Dendritic cell treated with granulocyte-macrophage colony-stimulating factor and Interleukin-4, amounts not matched to agents 40 ng/mL and 50 ng/mL, for 4 days (primary cell): Measurements from ENCODE around the gene CARD11.

Experiments
- H3K27ac Mint-ChIP-seq: one replicate; pipeline ENCODE4 v1.8.0; 2022; ENCODE audit warnings: mild to moderate bottlenecking, mixed read lengths
- H3K27me3 Mint-ChIP-seq: one replicate; pipeline ENCODE4 v1.8.0; 2022; ENCODE audit warnings: mild to moderate bottlenecking, mixed read lengths
- H3K36me3 Mint-ChIP-seq: one replicate; pipeline ENCODE4 v1.8.0; 2022; ENCODE audit warnings: low read depth, mixed read lengths
- H3K4me1 Mint-ChIP-seq: one replicate; pipeline ENCODE4 v1.8.0; 2022; ENCODE audit warnings: low read depth, mixed read lengths
- H3K4me3 Mint-ChIP-seq: one replicate; pipeline ENCODE4 v1.8.0; 2022; ENCODE audit warnings: mild to moderate bottlenecking, moderate library complexity, mixed read lengths
- H3K9me3 Mint-ChIP-seq: one replicate; pipeline ENCODE4 v1.8.0; 2022; ENCODE audit warnings: mixed read lengths
- intact Hi-C: fragments of 100-400 bp; cut with micrococcal nuclease; formaldehyde crosslinking; loops from one replicate; pipeline ENCODE4 v1.15.0; 2022

Gene CARD11

DNA sequence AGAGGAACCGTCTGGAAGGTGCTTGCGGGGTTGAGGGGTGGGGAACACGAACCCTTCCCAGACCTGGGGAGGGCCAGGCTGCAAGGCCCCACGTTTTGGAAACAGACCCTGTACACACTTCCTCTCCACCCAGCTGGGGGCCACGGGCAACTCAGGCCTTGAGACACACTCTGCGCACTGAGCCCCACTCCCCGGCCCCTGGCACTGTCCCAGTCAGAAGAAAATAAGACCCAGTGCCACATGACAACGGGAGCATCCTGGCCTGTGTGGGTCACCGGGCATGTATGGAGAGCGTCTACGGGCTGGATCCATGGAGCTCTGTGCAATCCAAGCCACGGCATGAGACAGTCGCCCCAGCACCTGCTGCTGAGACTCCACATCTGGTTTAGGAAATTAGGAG is 63.7 kb downstream of the CARD11 start:
- Mint-ChIP-seq H3K36me3 (no peaks in the 10 kb centered on the region), H3K4me3 (peak overlapping the region; percentile 2), H3K4me1 (peaks cover 45% of the 10 kb centered on the region), H3K27ac (peak overlapping the region; percentile 47), H3K9me3 (peaks cover 9% of the 10 kb centered on the region), H3K27me3 (peaks cover 62% of the 10 kb centered on the region)
- intact Hi-C loops = loop anchor here (10.0 kb wide), 1 partner anchor 45 kb away; no protein-coding TSS in a partner anchor

DNA sequence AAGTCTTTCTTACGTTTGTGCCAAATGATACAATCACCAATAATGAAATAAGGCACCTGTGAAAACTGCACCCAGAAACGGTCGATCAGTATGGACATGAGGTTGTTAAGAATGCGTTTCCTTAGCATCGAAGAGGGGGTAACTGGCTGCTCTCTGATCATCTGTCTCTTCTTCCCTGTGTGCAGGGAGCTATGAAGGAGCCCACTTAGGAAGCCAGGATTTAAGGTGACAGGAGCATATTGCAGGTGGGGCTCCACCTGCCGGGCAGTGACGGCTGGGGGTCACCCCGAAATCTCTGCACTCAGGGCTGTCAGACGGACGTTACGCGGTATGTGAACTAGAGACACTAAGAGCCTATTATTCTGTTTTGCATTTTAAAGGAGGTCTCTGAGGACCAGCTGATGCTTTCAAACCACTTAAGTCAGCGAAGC is 64.5 kb downstream of the CARD11 start:
- intact Hi-C loops = no loop called here
- H3K27ac Mint-ChIP-seq = peak overlapping the region; percentile 12
- no peaks in the 10 kb centered on the region for H3K36me3 Mint-ChIP-seq
- H3K9me3 Mint-ChIP-seq = peaks cover 9% of the 10 kb centered on the region
- H3K27me3 Mint-ChIP-seq = peaks cover 62% of the 10 kb centered on the region
- H3K4me1 Mint-ChIP-seq = peaks cover 45% of the 10 kb centered on the region
- no peak overlapping the region for H3K4me3 Mint-ChIP-seq

DNA sequence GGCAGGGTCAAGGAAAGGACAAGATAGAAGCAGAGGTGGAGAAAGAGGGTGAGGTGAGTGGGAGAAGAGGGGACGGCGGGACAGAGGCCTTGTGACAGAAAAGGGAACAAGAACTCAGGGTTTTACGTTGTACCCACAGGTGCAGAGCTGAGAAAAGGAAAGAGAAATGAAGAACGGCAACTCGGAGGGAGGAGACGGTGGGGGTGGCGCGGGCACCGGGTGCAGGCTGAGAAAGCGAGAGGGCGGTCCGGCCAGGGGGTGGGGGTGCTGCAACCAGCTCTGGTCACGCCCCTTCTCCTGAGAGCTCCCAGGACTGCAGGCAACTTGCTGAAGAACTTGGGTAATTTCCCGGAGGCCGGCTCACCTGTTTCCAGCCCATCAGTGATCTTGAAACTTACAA is 65.3 kb downstream of the CARD11 start:
- Mint-ChIP-seq H3K9me3 (peaks cover 9% of the 10 kb centered on the region), H3K4me3 (no peak overlapping the region), H3K36me3 (no peaks in the 10 kb centered on the region), H3K4me1 (peaks cover 45% of the 10 kb centered on the region), H3K27me3 (peaks cover 62% of the 10 kb centered on the region), H3K27ac (no peak overlapping the region)
- intact Hi-C loops = no loop called here

DNA sequence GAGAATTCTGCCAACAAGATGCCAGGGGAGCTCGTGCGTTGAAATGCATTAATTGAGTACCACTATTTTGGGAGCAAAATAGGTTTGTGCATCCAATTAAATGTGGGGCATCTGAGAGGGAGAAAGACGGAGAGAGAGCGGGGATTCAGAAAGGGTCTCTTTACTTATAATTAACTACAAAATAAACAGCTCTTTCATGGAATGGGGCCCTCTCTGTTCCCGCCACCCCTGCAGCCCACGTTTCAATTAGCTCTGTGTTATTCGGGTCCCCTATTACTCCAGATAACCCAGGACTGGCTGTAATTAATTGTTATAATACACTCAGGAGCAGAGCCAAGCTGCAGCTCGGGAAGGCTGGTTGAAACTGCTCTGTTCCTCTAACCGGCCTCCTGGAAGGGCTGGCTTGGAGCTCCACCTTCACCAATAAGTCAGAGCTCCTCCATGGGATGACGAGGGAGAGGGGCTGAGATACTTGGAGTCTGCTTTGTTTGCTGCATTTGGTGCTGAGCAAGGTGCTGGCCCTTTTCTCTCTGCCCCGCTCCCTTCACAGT is 67.8 kb downstream of the CARD11 start:
- H3K27me3 Mint-ChIP-seq = peaks cover 47% of the 10 kb centered on the region
- intact Hi-C loops = no loop called here
- H3K27ac Mint-ChIP-seq = no peak overlapping the region
- H3K36me3 Mint-ChIP-seq = no peaks in the 10 kb centered on the region
- no peaks in the 10 kb centered on the region for H3K9me3 Mint-ChIP-seq
- peaks cover 29% of the 10 kb centered on the region for H3K4me1 Mint-ChIP-seq
- H3K4me3 Mint-ChIP-seq = no peak overlapping the region

DNA sequence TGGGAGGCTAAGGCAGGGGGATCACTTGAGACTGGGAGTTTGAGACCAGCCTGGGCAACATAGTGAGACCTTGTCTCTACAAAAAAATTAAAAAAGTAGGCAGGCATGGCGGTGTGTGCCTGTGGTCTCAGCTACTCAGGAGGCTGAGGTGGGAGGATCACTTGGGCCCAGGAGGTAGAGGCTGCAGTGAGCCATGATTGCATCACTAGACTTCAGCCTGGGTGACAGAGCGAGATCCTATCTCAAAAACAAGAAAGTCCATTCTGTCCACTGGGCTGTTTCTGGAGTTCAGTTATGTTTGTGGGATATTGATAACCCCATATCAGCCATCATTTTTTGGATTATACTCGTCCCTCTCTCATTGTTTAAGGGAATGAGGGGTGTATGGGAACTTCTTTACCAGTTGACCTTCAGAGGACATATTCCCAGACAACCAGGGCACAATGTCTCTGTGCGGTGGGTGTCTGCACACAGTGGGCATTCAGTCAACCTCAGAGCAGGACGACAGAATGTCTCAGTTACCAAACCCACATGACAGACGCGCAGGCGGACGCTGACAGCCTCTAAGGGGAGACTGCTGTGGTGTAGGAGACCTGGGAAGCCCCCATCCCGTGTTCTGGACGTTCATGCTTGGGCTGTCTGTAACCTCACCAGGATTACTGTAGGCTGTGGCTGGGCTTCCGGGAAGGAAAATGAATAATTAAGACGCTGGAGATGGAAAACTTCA is 69.4 kb downstream of the CARD11 start:
- Mint-ChIP-seq H3K9me3 (no peaks in the 10 kb centered on the region), H3K4me1 (peaks cover 12% of the 10 kb centered on the region), H3K36me3 (no peaks in the 10 kb centered on the region), H3K27me3 (peaks cover 31% of the 10 kb centered on the region), H3K27ac (no peak overlapping the region), H3K4me3 (no peak overlapping the region)
- intact Hi-C loops = no loop called here

DNA sequence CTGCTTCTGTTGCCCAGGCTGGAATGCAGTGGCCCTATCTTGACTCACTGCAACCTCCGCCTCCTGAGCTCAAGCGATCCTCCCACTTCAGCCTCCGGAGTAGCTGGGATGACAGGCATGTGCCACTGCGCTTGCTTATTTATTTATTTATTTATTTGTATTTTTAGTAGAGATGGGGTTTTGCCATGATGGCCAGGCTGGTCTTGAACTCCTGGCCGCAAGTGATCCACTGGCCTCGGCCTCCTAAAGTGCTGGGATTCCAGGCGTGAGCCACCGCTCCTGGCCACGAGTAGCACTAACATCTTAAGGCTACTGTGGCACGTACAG is 70.9 kb downstream of the CARD11 start:
- intact Hi-C loops = no loop called here
- no peaks in the 10 kb centered on the region for H3K9me3 Mint-ChIP-seq
- H3K36me3 Mint-ChIP-seq = no peaks in the 10 kb centered on the region
- no peak overlapping the region for H3K27ac Mint-ChIP-seq
- H3K4me1 Mint-ChIP-seq = no peaks in the 10 kb centered on the region
- peaks cover 16% of the 10 kb centered on the region for H3K27me3 Mint-ChIP-seq
- no peak overlapping the region for H3K4me3 Mint-ChIP-seq

DNA sequence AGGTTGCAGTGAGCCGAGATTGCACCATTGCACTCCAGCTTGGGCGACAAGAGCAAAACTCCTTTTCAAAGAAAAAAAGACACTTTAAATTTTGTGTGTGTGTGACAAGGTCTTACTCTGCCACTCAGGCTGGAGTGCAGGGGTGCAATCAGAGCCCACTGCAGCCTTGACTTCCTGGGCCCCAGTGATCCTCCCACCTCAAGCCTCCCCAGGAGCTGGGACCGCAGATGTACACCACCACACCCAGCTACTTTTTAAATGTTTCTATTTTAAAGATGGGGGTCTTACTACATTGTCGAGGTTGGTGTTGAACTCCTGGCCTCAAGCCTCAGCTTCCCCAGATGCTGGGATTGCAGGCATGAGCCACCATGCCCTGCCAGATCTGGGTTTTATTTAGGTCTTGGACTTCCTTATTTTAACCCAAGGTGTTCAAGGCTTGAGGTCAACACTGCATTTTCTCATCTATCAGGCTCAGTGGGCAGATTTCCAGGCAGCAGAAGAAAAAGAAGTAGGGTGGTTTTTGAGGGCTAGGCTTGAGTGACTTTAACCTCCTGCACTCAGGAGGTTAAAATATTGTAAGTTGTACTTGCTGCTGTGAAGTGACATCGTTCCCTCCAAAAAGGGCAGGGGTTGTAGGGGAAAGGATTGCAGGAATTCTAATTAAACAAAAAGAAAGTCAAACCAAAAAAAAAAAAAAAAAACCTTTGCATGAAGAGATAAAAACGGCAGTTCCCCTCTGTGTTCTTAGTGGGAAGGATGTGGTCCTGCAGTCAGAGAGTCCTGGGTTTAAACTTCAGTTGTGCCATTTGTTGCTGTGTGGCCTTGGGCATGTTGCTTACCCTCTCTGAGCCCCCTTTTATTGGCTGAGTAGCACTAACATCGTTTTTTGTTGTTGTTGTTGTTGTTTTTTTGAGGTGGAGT is 71.5 kb downstream of the CARD11 start:
- Mint-ChIP-seq H3K9me3 (no peaks in the 10 kb centered on the region), H3K4me3 (no peak overlapping the region), H3K36me3 (no peaks in the 10 kb centered on the region), H3K4me1 (no peaks in the 10 kb centered on the region), H3K27ac (no peak overlapping the region), H3K27me3 (peaks cover 10% of the 10 kb centered on the region)
- intact Hi-C loops = no loop called here

DNA sequence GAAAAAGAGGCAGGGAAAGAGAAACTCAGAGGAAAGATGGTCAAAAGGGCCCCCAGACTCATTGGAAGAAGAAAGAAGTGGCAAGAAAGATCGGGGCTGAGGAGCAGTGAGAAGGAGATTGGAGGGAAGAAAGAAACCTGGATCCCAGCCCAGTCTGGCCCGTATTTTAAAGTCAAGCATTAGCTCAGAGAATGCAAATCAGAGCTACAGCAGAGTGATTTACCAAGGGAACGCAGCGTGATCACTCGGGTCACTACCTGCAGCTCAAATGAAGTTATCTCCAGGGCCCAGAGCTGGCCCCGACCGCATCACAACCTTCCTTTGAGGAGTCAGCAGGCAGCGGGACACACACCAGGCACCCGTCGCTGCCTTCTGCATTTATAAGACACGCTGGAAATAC is 72.8 kb downstream of the CARD11 start:
- Mint-ChIP-seq H3K27ac (no peak overlapping the region), H3K9me3 (peaks cover 8% of the 10 kb centered on the region), H3K36me3 (no peaks in the 10 kb centered on the region), H3K27me3 (peaks cover 6% of the 10 kb centered on the region), H3K4me3 (no peak overlapping the region), H3K4me1 (no peaks in the 10 kb centered on the region)
- intact Hi-C loops = no loop called here

DNA sequence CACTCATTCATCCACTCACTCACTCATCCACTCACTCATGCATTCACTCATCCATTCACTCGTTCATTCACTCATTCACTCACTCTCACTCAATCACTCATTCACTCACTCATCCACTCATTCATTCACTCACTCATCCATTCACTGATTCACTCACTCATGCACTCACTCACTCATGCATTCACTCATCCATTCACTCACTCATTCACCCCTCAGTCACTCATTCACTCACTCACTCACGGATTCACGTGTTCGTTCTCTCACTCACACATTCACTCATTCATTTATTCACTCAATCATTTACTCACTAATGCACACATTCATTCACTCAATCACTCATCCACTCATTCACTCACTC is 73.4 kb downstream of the CARD11 start:
- Mint-ChIP-seq H3K27me3 (peaks cover 2% of the 10 kb centered on the region), H3K27ac (no peak overlapping the region), H3K4me3 (no peak overlapping the region), H3K36me3 (no peaks in the 10 kb centered on the region), H3K4me1 (no peaks in the 10 kb centered on the region), H3K9me3 (peaks cover 11% of the 10 kb centered on the region)
- intact Hi-C loops = no loop called here

DNA sequence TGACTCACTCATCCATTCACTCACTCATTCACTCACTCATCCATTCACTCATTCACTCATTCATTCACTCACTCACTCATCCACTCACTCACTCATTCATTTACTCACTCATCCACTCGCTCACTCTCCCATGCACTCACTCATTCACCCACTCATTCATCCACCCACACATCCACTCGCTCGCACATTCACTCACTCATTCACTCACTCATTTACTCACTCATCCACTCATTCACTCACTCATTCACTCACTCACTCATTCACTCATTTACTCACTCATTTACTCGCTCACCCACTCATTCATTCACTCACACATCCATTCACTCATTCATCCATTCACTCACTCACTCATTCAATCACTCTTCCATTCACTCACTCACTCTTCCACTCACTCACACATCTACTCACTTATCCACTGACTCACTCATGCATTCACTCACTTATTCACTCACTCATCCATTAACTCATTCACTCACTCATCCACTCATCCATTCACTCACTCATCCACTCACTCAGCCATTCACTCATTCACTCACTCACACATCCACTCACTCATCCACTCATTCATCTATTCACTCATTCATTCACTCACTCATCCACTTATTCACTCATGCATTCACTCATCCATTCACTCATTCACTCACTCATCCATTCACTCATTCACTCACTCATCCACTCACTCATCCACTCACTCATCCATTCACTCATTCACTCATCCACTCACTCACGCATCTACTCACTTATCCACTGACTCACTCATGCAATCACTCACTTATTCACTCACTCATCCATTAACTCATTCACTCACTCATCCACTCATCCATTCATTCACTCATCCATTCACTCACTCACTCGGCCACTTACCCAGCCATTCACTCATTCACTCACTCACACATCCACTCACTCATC is 74.0 kb downstream of the CARD11 start:
- intact Hi-C loops = no loop called here
- H3K9me3 Mint-ChIP-seq = peaks cover 11% of the 10 kb centered on the region
- no peaks in the 10 kb centered on the region for H3K36me3 Mint-ChIP-seq
- H3K4me3 Mint-ChIP-seq = no peak overlapping the region
- H3K27ac Mint-ChIP-seq = no peak overlapping the region
- H3K4me1 Mint-ChIP-seq = no peaks in the 10 kb centered on the region
- peaks cover 2% of the 10 kb centered on the region for H3K27me3 Mint-ChIP-seq

DNA sequence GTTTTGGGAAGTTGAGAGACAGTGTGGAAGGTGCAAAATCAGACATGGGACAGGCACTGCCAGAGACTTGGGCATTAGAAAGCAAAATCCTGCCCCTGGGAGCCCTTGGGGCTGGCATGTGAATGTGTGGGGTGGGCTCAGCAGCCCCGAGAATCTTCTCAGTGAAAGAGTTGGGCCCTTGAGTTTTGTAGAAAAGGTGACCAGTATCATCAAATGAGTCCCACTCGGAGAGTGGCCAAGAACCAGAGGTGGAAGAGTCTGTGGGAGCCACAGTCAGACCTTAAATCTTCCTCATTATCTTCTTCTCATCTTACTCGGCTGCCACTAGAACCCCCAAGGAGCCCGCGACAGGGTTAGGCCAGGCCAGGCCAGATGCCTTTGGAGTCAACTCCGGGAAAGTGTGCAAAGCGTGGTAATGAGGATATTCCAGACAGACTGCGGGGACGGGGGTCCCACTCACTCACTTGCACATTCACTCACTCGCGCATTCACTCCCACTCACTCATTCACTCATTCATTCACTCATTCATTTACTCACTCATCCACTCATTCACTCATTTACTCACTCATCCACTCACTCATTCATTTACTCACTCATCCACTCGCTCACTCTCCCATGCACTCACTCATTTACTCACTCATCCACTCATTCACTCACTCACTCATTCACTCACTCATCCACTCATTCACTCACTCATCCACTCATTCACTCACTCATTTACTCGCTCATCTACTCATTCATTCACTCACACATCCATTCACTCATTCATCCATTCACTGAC is 74.9 kb downstream of the CARD11 start:
- peaks cover 5% of the 10 kb centered on the region for H3K4me1 Mint-ChIP-seq
- no peak overlapping the region for H3K27ac Mint-ChIP-seq
- intact Hi-C loops = no loop called here
- peaks cover 2% of the 10 kb centered on the region for H3K27me3 Mint-ChIP-seq
- no peak overlapping the region for H3K4me3 Mint-ChIP-seq
- no peaks in the 10 kb centered on the region for H3K36me3 Mint-ChIP-seq
- peaks cover 11% of the 10 kb centered on the region for H3K9me3 Mint-ChIP-seq

DNA sequence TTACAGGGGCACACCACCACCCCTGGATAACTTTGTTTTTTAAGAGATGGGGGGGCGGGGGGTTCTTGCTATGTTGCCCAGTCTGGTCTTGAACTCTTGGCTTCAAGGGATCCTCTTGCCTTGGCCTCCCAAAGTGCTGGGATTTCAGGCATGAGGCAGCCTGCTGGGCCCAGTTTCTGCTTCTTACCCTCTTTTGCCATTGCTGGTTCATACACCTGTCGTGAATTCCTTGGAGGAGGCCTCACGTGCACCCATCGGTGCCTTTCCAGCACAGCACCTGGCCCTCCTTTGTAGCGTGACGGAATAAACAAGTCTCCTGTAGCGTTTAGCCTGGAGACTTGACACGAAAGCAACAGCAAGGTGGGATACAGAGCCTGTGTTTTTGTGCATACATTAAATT is 75.5 kb downstream of the CARD11 start:
- no peak overlapping the region for H3K4me3 Mint-ChIP-seq
- peaks cover 11% of the 10 kb centered on the region for H3K9me3 Mint-ChIP-seq
- H3K27ac Mint-ChIP-seq = no peak overlapping the region
- no peaks in the 10 kb centered on the region for H3K36me3 Mint-ChIP-seq
- H3K4me1 Mint-ChIP-seq = peaks cover 9% of the 10 kb centered on the region
- H3K27me3 Mint-ChIP-seq = peaks cover 2% of the 10 kb centered on the region
- intact Hi-C loops = no loop called here

DNA sequence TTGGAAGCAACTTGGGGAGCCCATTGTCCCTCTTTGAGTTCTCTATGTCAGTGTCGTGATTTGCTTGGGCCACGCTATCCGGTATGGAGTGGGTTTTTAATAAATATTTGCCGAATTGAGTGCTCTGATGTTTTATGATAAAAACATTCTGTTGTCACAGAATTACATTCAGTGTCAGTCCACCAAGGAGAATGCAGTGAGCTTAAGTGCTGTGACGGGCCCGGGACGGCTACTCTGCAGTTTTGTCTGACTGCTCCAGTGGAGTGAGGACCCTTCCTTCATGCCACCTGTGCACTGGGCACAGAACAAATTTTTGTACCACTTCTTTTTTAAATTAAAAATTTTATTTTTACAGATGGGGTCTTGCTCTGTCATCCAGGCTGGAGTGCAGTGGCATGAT is 76.0 kb downstream of the CARD11 start:
- Mint-ChIP-seq H3K4me1 (peaks cover 14% of the 10 kb centered on the region), H3K27ac (no peak overlapping the region), H3K9me3 (peaks cover 11% of the 10 kb centered on the region), H3K36me3 (no peaks in the 10 kb centered on the region), H3K27me3 (peaks cover 2% of the 10 kb centered on the region), H3K4me3 (no peak overlapping the region)
- intact Hi-C loops = no loop called here
